ENCODE data around the gene PTGDR2.

Gene PTGDR2

GRCh38 chr11:60873533-60873932, 17.8 kb upstream of the PTGDR2 start:
- DNase-seq = no peak

GRCh38 chr11:60872961-60873524, 17.3 kb upstream of the PTGDR2 start:
- no peak for DNase-seq

GRCh38 chr11:60872124-60872960, 16.6 kb upstream of the PTGDR2 start:
- no peak for DNase-seq

GRCh38 chr11:60871378-60872061, 15.8 kb upstream of the PTGDR2 start:
- no peak for DNase-seq

- no peak for DNase-seq
Measured at GRCh38 chr11:60870733-60871377, 15.1 kb upstream of the PTGDR2 start.

GRCh38 chr11:60870276-60870675, 14.5 kb upstream of the PTGDR2 start:
- DNase-seq = no peak

- DNase-seq = no peak
Measured at GRCh38 chr11:60869451-60869825, 13.7 kb upstream of the PTGDR2 start.

GRCh38 chr11:60868682-60869450, 13.1 kb upstream of the PTGDR2 start:
- no peak for DNase-seq

- DNase-seq = no peak
Measured at GRCh38 chr11:60867871-60868681, 12.3 kb upstream of the PTGDR2 start.

- no peak for DNase-seq
Measured at GRCh38 chr11:60866911-60867870, 11.4 kb upstream of the PTGDR2 start, which contains the start of gene ZP1. ZP1 (plus strand) TSS chr11:60867542; CDS start chr11:60867562, 20 bp downstream.

- DNase-seq = no peak
Measured at GRCh38 chr11:60864856-60865513, 9.2 kb upstream of the PTGDR2 start.

- no peak for DNase-seq
Measured at GRCh38 chr11:60863550-60864521, 8.1 kb upstream of the PTGDR2 start.

GRCh38 chr11:60862171-60862570, 6.4 kb upstream of the PTGDR2 start:
- no peak for DNase-seq

- DNase-seq = no peak
Measured at GRCh38 chr11:60860943-60861342, 5.2 kb upstream of the PTGDR2 start.

- DNase-seq = no peak
Measured at GRCh38 chr11:60859616-60860250, 4.0 kb upstream of the PTGDR2 start.

- DNase-seq = no peak
Measured at GRCh38 chr11:60858731-60859464, 3.1 kb upstream of the PTGDR2 start.

GRCh38 chr11:60858236-60858635, 2.5 kb upstream of the PTGDR2 start:
- no peak for DNase-seq

All from stimulated activated naive CD4-positive, alpha-beta T cell treated with Interleukin-2 at 50 U/mL for 16 hours (primary cell).